ENCODE measurements around the gene PDZRN4. TPM values are rescaled to one million over a fixed set of nuclear protein-coding genes. Genes with fewer than 3 reads are reported as not detected.

The PDZRN4 gene
- total RNA-seq, 1 experiment from 2014 or later, result not detected

DNA sequence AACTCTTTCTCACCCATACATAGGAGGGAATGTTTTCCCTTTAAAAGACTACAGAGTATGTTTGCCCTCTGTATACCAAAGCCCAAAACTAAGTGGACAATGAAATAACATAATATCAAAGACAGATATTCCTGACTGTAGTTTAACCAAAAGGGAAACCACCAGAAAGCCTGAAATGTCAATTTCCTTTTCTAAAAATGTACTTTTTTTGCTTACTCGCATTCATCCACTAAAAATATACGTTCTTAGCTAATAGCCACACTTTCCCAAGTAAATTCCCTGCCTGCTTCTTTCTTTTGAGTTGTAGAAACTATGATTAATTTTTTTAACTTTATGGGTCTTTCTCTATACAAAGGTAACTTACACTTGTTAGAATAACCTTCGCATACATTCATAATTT, 280.2 kb downstream of the PDZRN4 start:
- Histone ChIP-seq H3K4me3 (ENCODE audit: low read depth, low read length) (no peak overlapping the region), H3K9me3 (no peaks in the 10 kb centered on the region), H3K36me3 (ENCODE audit: control insufficient read depth, insufficient read depth, low read length) (no peaks in the 10 kb centered on the region), H3K27me3 (replicated peaks; ENCODE audit: control insufficient read depth, insufficient read depth, low read length) (no peaks in the 10 kb centered on the region), H3K4me1 (no peaks in the 10 kb centered on the region)
- H3K9me3 Mint-ChIP-seq (ENCODE audit: unreplicated experiment), result no peaks in the 10 kb centered on the region
- DNase-seq, result no peak
- peaks cover 6% of the 10 kb centered on the region for H3K27me3 Mint-ChIP-seq (ENCODE audit: insufficient read depth, unreplicated experiment)
- POLR2A ChIA-PET, result no interaction called here
- H3K36me3 Mint-ChIP-seq (ENCODE audit: insufficient read depth, unreplicated experiment), result no peaks in the 10 kb centered on the region
- no TSS peak for BruUV-seq (replicated peaks)
- H3K4me1 Mint-ChIP-seq (ENCODE audit: low read depth, unreplicated experiment), result no peaks in the 10 kb centered on the region
- TF ChIP-seq, protein P1, sequence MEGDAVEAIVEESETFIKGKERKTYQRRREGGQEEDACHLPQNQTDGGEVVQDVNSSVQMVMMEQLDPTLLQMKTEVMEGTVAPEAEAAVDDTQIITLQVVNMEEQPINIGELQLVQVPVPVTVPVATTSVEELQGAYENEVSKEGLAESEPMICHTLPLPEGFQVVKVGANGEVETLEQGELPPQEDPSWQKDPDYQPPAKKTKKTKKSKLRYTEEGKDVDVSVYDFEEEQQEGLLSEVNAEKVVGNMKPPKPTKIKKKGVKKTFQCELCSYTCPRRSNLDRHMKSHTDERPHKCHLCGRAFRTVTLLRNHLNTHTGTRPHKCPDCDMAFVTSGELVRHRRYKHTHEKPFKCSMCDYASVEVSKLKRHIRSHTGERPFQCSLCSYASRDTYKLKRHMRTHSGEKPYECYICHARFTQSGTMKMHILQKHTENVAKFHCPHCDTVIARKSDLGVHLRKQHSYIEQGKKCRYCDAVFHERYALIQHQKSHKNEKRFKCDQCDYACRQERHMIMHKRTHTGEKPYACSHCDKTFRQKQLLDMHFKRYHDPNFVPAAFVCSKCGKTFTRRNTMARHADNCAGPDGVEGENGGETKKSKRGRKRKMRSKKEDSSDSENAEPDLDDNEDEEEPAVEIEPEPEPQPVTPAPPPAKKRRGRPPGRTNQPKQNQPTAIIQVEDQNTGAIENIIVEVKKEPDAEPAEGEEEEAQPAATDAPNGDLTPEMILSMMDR (IDR thresholded peaks at IDR 0.05; ENCODE audit: insufficient read depth in 1 of 2, low read depth in 1 of 2, low read length in 1 of 2, severe bottlenecking in 1 of 2, unreplicated experiment in 1 of 2), result no peak
- H3K4me3 Mint-ChIP-seq (ENCODE audit: unreplicated experiment), result no peak overlapping the region
- intact Hi-C loops (cut with micrococcal nuclease; ENCODE audit: unreplicated experiment), result no loop called here
- CTCF ChIA-PET, result no interaction called here
- H3K27ac Mint-ChIP-seq (ENCODE audit: unreplicated experiment), result no peak overlapping the region

GRCh38 chr12:41468756-41469155, 280.6 kb downstream of the PDZRN4 start:
- H3K4me3 Mint-ChIP-seq (ENCODE audit: unreplicated experiment), result no peak overlapping the region
- H3K9me3 ChIP-seq, result no peaks in the 10 kb centered on the region
- no peaks in the 10 kb centered on the region for H3K36me3 ChIP-seq (ENCODE audit: control insufficient read depth, insufficient read depth, low read length)
- no peak overlapping the region for H3K27ac Mint-ChIP-seq (ENCODE audit: unreplicated experiment)
- no peak for DNase-seq
- no peaks in the 10 kb centered on the region for H3K9me3 Mint-ChIP-seq (ENCODE audit: unreplicated experiment)
- no peaks in the 10 kb centered on the region for H3K4me1 Mint-ChIP-seq (ENCODE audit: low read depth, unreplicated experiment)
- no peaks in the 10 kb centered on the region for H3K4me1 ChIP-seq
- H3K27me3 ChIP-seq (replicated peaks; ENCODE audit: control insufficient read depth, insufficient read depth, low read length), result no peaks in the 10 kb centered on the region
- H3K27me3 Mint-ChIP-seq (ENCODE audit: insufficient read depth, unreplicated experiment), result peaks cover 6% of the 10 kb centered on the region
- no peak overlapping the region for H3K4me3 ChIP-seq (ENCODE audit: low read depth, low read length)
- CTCF ChIA-PET, result no interaction called here
- TF ChIP-seq, protein P1 (IDR thresholded peaks at IDR 0.05; ENCODE audit: insufficient read depth in 1 of 2, low read depth in 1 of 2, low read length in 1 of 2, severe bottlenecking in 1 of 2, unreplicated experiment in 1 of 2), result no peak
- intact Hi-C loops (cut with micrococcal nuclease; ENCODE audit: unreplicated experiment), result no loop called here
- POLR2A ChIA-PET, result no interaction called here
- H3K36me3 Mint-ChIP-seq (ENCODE audit: insufficient read depth, unreplicated experiment), result no peaks in the 10 kb centered on the region
- BruUV-seq (replicated peaks), result no TSS peak

- H3K4me3 ChIP-seq (ENCODE audit: low read depth, low read length), result no peak overlapping the region
- Mint-ChIP-seq H3K27me3 (ENCODE audit: insufficient read depth, unreplicated experiment) (peaks cover 9% of the 10 kb centered on the region), H3K27ac (ENCODE audit: unreplicated experiment) (no peak overlapping the region), H3K9me3 (ENCODE audit: unreplicated experiment) (no peaks in the 10 kb centered on the region), H3K4me1 (ENCODE audit: low read depth, unreplicated experiment) (no peaks in the 10 kb centered on the region), H3K36me3 (ENCODE audit: insufficient read depth, unreplicated experiment) (no peaks in the 10 kb centered on the region), H3K4me3 (ENCODE audit: unreplicated experiment) (no peak overlapping the region)
- H3K27me3 ChIP-seq (replicated peaks; ENCODE audit: control insufficient read depth, insufficient read depth, low read length), result no peaks in the 10 kb centered on the region
- ChIA-PET CTCF (no interaction called here), POLR2A (no interaction called here)
- no TSS peak for BruUV-seq (replicated peaks)
- intact Hi-C loops (cut with micrococcal nuclease; ENCODE audit: unreplicated experiment), result no loop called here
- no peaks in the 10 kb centered on the region for H3K9me3 ChIP-seq
- DNase-seq, result no peak
- H3K36me3 ChIP-seq (ENCODE audit: control insufficient read depth, insufficient read depth, low read length), result no peaks in the 10 kb centered on the region
- TF ChIP-seq, protein P1 (IDR thresholded peaks at IDR 0.05; ENCODE audit: insufficient read depth in 1 of 2, low read depth in 1 of 2, low read length in 1 of 2, severe bottlenecking in 1 of 2, unreplicated experiment in 1 of 2), result no peak
- no peaks in the 10 kb centered on the region for H3K4me1 ChIP-seq
Measured at GRCh38 chr12:41473441-41473840, 285.3 kb downstream of the PDZRN4 start.

All from Caco-2 (cell line).